ENCODE measurements around the gene RIC8B.

- TF ChIP-seq POLR2A (IDR thresholded peaks at IDR 0.05) (no peak), CTCF (IDR thresholded peaks at IDR 0.05) (no peak)
Observed at GRCh38 chr12:106740818-106741217, 33.7 kb upstream of the RIC8B start.

All from sigmoid colon (tissue), 3 donors.